Cardiac septum (tissue), 1 donor: ENCODE data around the gene BMAL1. TPM values are rescaled to one million over a fixed set of nuclear protein-coding genes. Genes with fewer than 3 reads are reported as not detected.
"Not testable (repeated sequence)": the region's sequence is repeated elsewhere in the genome, so short reads cannot be mapped to it uniquely, and the experiment has no call there.

Experiments used
- DNase-seq: peaks from one replicate; pipeline ENCODE4 v3.0.0-alpha.2; 2020; ENCODE audit warnings: low spot score
- intact Hi-C: fragments of 100-400 bp; cut with DNase I; formaldehyde crosslinking; loops from one replicate; pipeline ENCODE4 v1.14.0; 2022
- long read RNA-seq: library from polyadenylated mRNA; unstranded; transcript quantifications from one replicate; pipeline ENCODE4 v2.0.0, GENCODE V29; 2021
- total RNA-seq: library from RNA; stranded (reverse); fragmentation: NEBNext Ultra II Directional; extraction: Animal tissue kit (Norgen Biotek cat#: 25700); gene quantifications from one replicate; pipeline ENCODE4 v1.2.1, GENCODE V29; 2021
- donor health status: DM: no; HTN: no; CAD: no.

BMAL1 gene
- 11.6 TPM for total RNA-seq
- long read RNA-seq, partial matches to known transcripts: 0 of 2 reads
- long read RNA-seq, other reads (novel, unspliced or antisense): 2 of 2 reads

DNA sequence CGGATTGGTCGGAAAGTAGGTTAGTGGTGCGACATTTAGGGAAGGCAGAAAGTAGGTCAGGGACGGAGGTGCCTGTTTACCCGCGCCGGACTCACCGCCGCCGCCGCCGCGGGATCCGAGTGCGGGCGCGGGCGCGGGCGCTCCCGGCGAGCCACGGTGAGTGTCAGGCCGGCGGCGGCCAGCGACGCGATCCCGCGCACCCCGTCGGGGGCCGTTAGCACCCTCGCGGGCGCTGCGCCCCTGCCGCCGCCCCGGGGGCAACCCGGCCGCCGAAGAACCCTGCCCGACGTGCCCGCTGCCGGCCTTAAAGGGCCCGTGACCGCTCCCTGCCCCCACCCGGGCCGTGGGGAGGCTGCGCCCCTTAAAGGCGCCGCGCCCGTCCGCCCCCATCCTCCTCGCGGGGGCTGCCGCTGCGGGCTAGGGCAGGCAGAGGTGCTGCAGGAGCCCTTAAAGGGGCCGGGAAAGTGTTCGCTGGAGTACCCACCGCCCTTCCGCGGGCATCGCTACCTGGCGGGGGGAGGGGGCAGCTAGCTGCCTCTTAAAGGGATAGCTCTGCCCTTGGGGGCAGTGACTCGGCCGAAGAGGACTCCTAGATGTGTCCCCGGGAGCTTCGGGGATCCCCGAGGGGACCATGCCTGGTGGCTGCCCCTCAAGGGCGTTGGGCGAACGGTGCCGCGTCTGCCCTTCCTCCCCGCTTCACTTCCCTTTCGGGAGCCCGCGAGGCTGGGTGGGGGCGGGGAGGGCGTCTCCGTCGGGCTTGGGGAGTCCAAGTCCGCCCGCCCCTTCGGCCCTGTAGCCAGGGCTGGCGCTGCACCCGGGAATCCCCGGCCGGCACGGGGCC, at the start of gene BMAL1:
BMAL1 (plus strand) TSS at position 23 of the 841 bp plus-strand sequence. CDS start 76,519 bp downstream, outside the sequence.
- DNase-seq: peak; percentile 86
- intact Hi-C loops: loop anchor here (2.0 kb wide), 1 partner anchor 53 kb away; no protein-coding TSS in a partner anchor

DNA sequence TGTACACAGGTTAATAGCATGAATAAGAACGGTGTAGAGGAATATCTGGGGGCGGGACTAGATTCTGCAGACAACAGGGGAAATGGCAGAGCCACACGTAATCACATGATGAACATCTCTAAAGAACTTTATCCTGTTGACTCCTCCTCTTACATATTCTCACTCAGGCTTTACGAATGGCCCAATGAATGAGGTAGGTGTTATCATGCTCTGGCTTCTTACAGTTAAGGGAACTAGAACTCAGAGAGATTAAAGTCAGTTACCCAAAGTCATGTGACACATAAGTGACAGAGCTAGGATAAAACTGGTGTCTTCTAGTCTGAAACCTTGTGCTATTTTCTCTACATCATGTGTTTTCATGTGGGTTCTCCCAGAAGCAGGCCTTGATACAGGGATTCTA, 49.0 kb upstream of the BMAL1 start:
- no peak for DNase-seq

DNA sequence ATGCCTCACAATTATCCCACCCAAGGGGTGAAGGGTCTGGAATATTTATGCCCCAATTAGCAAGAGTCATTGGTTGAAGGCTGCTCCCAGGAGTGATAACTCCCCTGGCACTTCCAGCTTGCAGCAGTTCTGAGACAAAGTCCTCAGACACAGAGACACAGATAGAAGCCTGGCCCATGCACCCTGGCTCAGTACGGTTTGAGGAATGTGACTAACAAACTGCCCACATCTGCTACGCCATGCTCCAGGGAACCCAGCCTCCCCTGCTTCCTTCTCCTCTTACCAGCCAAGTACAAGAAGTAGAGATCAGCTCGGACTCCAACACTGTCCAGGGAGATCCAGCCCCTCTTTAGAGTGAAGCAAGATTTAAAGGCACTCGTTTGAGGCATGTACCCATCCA, 48.5 kb upstream of the BMAL1 start:
- intact Hi-C loops: no loop called here
- no peak for DNase-seq

More for the DNA sequence above, 49.0 kb upstream of the BMAL1 start:
- intact Hi-C loops: no loop called here

DNA sequence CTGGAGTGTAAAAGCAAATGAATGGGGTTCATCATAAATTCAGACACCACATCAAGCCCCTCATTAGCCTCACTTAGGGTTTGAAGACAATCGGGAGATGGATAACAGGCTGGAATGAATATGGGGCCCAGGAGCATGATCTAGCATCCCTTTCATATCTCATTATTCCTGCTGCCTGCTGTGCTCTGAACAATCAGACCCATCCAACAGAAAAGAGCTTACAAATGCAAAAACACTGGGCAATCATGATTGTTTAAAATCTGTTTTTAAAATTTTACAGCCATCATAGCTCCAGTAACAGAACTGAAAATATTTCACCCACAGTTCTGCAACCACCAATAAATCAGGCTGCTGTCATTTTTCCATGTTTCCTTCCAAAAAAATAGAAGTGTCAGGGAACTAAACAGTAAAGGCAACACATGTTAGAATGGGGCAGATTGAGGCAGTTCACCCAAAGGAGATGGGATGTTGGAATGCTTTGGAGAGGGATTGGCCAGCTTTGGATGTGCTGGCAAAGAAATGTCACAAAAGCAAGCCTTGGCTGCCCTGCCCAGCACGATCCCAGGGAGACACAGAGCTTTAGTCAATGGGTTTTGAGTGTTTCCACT, 47.8 kb upstream of the BMAL1 start:
- DNase-seq: no peak
- intact Hi-C loops: no loop called here

DNA sequence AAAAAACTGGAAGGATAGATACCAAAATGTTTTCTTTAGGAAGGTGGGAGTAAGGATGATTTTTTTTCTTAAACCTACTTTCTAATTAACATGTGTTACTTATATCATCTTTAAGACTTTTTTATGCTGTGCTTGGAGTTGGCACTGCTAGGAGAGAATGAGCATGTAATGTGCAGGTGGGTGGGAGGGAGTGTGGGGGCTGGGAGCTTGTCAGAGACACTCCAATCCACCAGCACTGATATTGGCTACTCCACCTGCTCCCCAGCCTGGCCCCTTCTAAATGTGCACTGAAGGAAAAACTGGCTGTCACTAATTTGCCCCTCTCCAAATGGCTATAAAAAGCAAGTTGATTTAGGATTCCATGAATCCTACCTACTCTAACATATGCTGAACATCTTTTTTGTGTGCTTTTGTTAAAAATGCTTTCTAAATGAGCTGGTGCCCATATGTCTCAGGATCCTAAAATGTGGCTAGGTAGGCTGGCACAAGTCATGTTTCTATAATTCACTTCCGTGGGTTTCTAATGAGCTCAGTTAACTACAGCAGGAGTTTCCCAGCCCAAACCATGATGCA, 44.3 kb upstream of the BMAL1 start:
- no peak for DNase-seq
- intact Hi-C loops: no loop called here

DNA sequence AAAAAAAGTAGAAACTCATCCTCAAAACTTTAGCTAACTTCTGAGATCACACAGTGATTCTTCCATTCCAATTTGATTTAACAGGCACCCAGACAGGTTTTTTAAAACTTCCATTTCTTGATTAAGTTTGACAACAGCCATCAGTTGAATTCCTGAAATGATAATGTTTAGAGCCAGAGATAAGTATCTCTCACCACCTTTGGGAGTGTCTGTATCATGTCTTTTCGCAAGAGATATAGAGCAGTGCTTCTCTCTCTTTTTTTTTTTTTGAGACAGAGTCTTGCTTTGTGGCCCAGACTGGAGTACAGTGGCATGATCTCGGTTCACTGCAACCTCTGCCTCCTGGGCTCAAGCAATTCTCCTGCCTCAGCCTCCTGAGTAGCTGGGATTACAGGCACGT, 41.7 kb upstream of the BMAL1 start:
- DNase-seq: no peak
- intact Hi-C loops: no loop called here

DNA sequence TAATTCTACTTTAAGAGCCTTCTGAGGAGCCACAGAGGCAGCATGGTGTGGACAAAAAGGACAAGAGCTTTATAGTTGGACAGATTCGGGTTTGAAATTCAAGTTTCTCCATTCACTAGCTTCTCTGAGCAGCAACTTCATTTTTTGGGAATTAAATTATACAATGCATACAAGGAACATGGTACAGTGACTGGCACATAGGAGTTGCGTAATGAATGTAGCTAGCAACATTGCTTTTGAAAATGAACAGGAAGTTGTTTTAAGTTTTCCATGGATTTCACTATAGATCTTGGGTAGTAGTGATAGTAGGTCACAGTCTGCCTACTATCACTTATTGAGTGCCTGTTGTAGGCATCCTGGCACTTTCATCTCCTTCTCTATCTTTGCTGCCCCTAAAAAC, 41.0 kb upstream of the BMAL1 start:
- DNase-seq: no peak
- intact Hi-C loops: no loop called here

DNA sequence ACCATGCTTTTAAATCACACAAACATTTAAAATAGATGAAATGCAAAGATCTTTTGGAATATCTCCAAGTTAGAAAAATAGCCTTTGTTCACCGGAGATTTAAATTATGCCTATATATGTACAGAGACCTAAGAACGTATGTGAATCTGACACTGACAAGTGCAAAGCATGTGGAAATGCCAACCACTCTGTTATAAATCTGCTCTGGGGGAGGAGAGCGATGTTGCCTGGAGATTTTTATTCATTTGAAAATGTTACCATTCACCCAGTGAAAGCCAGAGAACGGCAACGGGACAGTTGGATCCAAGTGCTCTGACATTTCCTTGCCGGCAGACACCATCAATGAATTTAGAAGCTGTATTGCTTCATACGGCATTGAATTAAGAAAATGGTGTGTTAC, 39.8 kb upstream of the BMAL1 start:
- DNase-seq: no peak
- intact Hi-C loops: no loop called here

DNA sequence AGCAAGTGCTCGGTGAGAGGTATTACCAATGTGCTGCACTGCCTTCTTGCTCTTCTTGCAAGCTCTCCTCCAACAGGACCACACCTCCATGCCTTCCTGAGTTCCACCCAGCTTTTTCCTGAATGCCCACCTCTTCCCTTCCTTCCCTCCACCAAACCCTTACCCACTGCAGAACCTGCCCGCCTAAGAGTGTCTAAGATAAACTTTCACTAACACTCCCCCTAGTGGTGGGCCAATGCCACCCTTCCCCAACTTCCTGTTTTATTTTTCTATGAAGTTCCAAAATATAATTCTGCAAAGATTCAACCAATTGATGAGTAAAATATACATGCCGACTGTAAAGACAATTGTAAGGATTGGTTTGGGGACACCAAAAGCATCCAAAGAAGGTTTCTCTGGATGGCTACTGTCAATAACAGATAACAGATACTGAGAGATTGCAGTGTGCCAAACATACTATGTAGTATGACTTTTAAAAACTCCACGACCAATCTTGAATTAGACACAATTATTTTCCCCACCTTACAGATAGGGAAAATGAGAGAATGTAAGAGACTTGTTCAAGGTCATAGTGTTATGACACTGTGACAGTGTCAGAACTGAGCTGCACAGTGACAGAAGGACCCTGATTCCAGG, 38.6 kb upstream of the BMAL1 start:
- intact Hi-C loops: no loop called here

DNA sequence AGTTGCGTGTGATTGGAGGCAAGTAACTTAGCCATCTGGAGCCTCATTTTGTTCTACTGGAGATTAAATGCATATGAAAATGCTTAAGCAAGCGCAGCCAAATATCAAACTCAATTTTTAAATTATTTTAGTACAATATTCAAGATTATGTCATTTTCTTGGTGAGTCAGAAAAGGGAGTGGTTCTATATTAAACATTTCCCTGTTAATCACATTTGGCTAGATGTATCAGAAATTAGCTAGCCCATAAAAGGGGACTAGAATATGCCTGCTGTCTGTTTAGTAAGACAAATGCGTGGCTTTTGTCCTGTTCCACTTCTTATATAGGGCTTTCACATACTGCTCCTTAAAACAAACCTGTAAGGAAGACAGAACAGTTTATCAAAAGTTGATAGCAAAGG, 35.0 kb upstream of the BMAL1 start:
- no peak for DNase-seq
- intact Hi-C loops: no loop called here

More for the DNA sequence above, 38.6 kb upstream of the BMAL1 start:
- DNase-seq: no peak

DNA sequence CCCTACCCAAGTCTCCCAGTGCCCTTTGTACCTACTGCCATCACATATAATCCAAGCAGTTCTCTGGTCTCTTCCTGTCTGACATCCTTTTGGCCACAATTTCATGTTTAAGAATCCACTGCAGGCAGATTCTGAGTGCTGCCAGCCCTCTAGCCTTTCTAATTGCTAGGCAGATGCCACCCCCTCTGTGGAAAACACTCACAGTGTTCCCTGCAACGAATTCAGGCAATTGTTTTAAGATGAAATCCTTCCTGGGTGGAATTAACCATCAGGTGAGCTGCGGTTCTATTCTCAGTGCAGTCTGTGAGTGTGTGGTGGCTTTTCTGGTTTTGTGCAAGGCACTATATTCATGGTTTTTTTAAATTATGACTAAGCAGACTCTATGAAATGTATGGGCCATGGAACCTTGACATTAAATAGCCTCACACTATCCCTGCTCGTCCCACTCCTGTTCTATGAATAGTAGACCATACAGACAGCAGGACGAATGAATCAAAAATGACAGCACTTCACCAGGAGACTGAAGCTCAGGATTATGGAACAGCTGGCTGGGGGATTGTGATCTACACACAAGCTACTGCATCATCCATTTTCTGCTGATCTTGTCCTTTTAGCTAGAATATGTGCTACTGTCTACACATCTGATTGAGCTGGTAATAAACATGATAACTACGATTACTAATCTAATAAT, 29.8 kb upstream of the BMAL1 start:
- intact Hi-C loops: no loop called here
- DNase-seq: no peak

DNA sequence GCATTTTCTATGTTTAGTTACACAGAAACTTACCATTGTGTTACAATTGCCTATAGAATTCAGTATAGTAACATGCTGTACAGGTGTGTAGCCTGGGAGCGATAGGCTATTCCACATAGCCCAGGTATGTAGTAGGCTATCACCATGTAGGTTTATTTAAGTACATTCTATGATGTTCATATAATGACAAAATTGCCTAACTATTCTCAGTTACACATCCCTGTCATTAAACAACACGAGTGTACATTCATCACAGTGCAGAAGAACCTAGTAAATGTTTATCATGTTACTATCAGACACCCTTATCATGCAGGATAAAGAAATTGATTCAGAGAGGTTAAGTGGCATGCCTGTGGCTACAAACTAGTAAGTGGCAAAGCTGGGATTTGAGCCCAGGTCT, 28.4 kb upstream of the BMAL1 start:
- intact Hi-C loops: no loop called here
- no peak for DNase-seq

DNA sequence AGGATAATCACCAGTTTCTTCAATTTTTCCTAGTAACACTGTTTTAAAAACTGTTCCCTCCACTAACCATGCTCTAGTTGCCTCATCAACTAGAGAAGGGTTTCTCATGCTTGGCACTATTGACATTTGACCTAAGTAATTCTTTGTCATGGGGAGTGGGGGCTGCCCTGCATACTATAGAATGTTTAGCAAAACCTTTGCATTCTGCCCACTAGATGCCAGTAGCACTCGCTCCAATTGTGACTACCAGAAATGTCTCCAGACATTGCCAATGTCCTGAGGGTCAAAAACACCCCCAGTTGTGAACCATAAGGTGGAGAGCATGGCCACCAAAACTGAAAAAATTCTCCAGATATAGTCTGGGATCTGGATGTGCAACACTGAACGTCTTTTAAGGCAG, 27.6 kb upstream of the BMAL1 start:
- intact Hi-C loops: no loop called here
- no peak for DNase-seq

DNA sequence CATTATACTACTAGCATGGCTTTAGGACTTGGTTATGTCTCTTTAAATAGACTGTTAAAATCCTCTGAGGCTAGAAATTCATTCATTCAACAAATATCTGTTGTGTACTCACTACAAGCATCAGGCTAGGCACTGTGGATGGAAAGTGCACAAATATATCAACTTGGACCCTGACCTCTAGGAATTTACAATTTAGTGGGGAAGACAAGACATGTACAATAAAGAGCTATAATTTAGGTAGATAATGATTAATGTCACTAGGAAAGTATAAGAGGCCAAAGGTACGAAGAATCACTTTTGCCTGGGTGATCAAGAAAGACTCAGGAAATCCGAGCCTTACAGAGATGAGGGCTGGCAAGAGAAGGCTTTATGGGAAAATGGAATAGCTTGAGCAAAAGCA, 25.6 kb upstream of the BMAL1 start:
- DNase-seq: no peak

DNA sequence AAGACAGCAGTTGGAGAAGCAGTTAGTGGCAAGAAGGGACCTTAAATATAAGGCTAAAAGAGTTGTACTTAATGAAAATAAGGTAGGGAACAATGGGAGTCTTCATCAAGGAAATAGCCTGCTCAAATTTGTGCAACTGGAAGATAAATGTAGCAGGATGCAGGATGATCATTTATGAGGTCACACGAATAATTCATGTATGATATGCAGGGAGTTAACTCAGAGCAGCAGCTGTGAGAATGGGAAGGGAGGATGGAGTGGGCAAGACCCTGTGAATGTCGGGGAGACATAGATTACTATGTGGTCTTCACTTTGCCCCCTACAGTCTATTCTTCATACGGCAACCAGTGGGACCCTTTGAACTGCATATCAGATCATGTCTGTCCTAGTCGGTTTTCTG, 25.2 kb upstream of the BMAL1 start:
- intact Hi-C loops: no loop called here
- DNase-seq: no peak

More for the DNA sequence above, 25.6 kb upstream of the BMAL1 start:
- intact Hi-C loops: no loop called here

DNA sequence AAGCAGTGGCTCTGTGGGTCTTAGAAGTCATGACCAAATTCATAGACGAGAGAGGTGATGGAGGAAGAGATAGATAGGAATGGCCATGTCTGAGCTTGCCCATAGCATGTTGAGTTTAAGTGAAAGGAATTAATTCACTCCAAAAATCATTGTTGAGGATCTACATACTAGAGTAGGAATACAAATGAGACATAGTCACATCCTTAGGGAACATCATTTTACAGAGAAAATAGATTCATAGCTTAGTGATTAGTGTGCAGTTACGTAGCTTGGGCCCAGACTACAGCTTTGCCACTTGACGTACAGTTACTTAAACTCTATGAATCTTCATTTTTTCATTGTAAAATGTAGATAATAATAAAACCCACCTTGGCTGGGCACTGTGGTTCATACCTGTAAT, 21.4 kb upstream of the BMAL1 start:
- intact Hi-C loops: no loop called here
- DNase-seq: no peak

DNA sequence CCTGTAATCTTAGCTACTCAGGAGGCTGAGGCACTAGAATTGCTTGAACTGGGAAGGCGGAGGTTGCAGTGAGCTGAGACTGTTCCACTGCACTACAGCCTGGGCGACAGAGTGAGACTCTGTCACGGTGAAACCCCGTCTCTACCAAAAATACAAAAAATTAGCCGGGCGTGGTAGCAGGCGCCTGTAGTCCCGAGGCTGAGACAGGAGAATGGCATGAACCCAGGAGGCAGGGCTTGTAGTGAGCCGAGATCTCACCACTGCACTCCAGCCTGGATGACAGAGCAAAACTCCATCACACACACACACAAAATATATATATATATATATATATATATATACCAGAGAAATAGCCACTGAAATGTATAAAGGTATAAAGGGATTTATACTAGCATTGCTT, 19.5 kb upstream of the BMAL1 start:
- DNase-seq, intact Hi-C loops: not testable (repeated sequence)

DNA sequence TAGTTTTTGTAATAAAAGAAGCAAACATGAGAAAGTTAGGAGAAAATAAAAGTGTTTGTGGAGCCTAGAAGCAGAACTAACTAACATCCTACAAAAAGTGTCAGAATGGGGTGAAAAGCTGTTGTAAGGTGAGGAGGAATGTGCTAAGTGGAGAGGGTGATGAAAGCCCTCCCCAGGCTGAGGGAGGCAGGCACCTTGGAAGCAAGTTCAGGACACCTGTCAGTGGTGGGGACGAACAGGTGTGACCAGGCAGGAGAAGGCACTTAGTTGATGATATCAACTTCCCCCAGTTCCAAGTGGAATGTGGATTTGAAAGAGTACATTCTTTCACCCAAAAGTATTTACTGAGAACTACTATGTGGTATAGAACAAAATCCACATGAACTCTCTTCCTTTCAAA, 18.7 kb upstream of the BMAL1 start:
- DNase-seq: no peak
- intact Hi-C loops: no loop called here

DNA sequence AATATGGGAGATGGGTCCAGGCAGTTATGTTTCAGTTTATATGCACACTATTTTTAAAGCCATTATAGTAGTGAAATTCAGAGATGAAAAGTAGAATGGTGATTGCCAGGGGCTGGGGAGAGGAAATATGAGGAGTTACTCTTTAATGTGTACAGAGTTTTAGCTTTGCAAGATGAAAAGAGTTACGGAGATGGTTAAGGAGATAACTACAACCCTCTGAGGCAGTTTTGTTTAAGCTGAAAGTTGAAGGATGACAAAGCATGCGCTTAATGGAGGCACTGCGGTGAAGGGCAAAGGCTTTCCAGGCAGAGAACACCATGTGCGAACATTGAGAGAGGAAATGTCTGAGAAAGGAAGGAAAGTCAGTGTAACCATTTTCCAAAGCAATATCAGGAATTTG, 18.2 kb upstream of the BMAL1 start:
- no peak for DNase-seq
- intact Hi-C loops: no loop called here
